K562 (cell line): ENCODE results near the gene CCL2. TPM values are rescaled to one million over a fixed set of nuclear protein-coding genes. Genes with fewer than 3 reads are reported as not detected.
A peak's percentile ranks its signal among the peaks of the same experiment; 100 is the strongest.

Source experiments
- ATAC-seq: fragments of 200-7000 bp; cut with Tn5 transposase; 3 replicates; pipeline ENCODE4 v1.9.1; 2020; ENCODE audit warnings: moderate library complexity
- BruUV-seq: library from RNA; stranded (reverse); fragments of 400-500 nt; replicated peaks from 2 replicates; lab custom pipeline; 2021; lab: Mats Ljungman, UMichigan
- CTCF ChIA-PET: fragments of 300-600 bp; formaldehyde crosslinking; extraction: SDS; loops from one replicate; lab custom pipeline; 2021; ENCODE audit warnings: low intra/inter-chr PET ratio; lab: Yijun Ruan, JAX
- POLR2A ChIA-PET: fragments of 300-600, 350-650 bp; sonication (Branson Sonifier 250); formaldehyde crosslinking; extraction: SDS; loops from one replicate; lab custom pipeline; 2021; ENCODE audit warnings: antibody characterized with exemption, inconsistent platforms; lab: Yijun Ruan, JAX
- DNase-seq, 4 experiments: peaks; one replicate each; pipeline versions ENCODE4 v3.0.0 to v3.0.0-alpha.2; 2011 to 2018; ENCODE audit warnings: low spot score in 3 of 4, mixed read lengths in 3 of 4; ENCODE audit errors: extremely low read depth in 1 of 4
- FAIRE-seq: peaks from 2 replicates; lab custom pipeline; 2011; peaks lifted over from hg19 to GRCh38; lab: Jason Lieb, UNC
- H2AFZ ChIP-seq: 2 replicates; pipeline ENCODE4 v1.6.0; 2011; ENCODE audit warnings: low read depth, low read length, control low read depth, inconsistent platforms
- H3K27ac ChIP-seq: fragments of 200-600 bp; 3 replicates; pipeline ENCODE4 v1.8.0; 2011; ENCODE audit warnings: low read depth, mild to moderate bottlenecking, control low read depth, inconsistent platforms, low read length, moderate library complexity, mixed read lengths; ENCODE audit errors: extremely low read depth
- H3K27me3 ChIP-seq, 2 experiments: fragments of 300-600 bp in 1 of 2; 2 replicates in 1 of 2; 3 replicates in 1 of 2; pipeline versions ENCODE4 v1.6.0 to v1.8.0; 2011; ENCODE audit warnings: inconsistent platforms in 2 of 2, low read length in 2 of 2, mild to moderate bottlenecking in 1 of 2, mixed read lengths in 1 of 2, moderate library complexity in 1 of 2; ENCODE audit not compliant: control insufficient read depth in 2 of 2, insufficient read depth in 2 of 2
- H3K36me3 ChIP-seq: fragments of 300-600 bp; 3 replicates; pipeline ENCODE4 v1.8.0; 2011; ENCODE audit warnings: mild to moderate bottlenecking, low read length, inconsistent platforms; ENCODE audit not compliant: control insufficient read depth, insufficient read depth
- H3K4me1 ChIP-seq, 2 experiments: fragments of 200-600 bp in 1 of 2; replicated peaks in 1 of 2; 2 replicates in 1 of 2; 3 replicates in 1 of 2; pipeline versions ENCODE4 v1.5.1 to v1.8.0; 2011; ENCODE audit warnings: inconsistent platforms in 2 of 2, low read length in 2 of 2, mild to moderate bottlenecking in 1 of 2, mixed read lengths in 1 of 2, moderate library complexity in 1 of 2; ENCODE audit not compliant: control insufficient read depth in 2 of 2, insufficient read depth in 2 of 2
- H3K4me2 ChIP-seq: 2 replicates; pipeline ENCODE4 v1.6.1; 2011; ENCODE audit warnings: low read length, control low read depth, inconsistent platforms, mixed read lengths; ENCODE audit not compliant: insufficient read depth
- H3K4me3 ChIP-seq: fragments of 200-600 bp; sonication (generic), shearing (Covaris generic); 2 replicates; pipeline ENCODE4 v1.5.1; 2016; ENCODE audit warnings: control low read depth, inconsistent platforms
- H3K79me2 ChIP-seq: fragments of 200-600 bp; 3 replicates; pipeline ENCODE4 v1.8.0; 2011; ENCODE audit warnings: low read length, inconsistent platforms; ENCODE audit not compliant: control insufficient read depth, insufficient read depth
- H3K9ac ChIP-seq, 2 experiments: 2 replicates each; pipeline versions ENCODE4 v1.6.0 to v1.6.1; 2011; ENCODE audit warnings: low read depth in 2 of 2, low read length in 2 of 2, control low read depth in 1 of 2, inconsistent platforms in 1 of 2, mild to moderate bottlenecking in 1 of 2, mixed read lengths in 1 of 2; ENCODE audit not compliant: insufficient read depth in 1 of 2
- H3K9me1 ChIP-seq: one replicate; pipeline ENCODE4 v1.6.0; 2011; ENCODE audit warnings: inconsistent platforms, mild to moderate bottlenecking, low read length, moderate library complexity; ENCODE audit not compliant: control insufficient read depth, insufficient read depth
- H3K9me3 ChIP-seq: replicated peaks from 2 replicates; pipeline ENCODE4 v1.5.1; 2011; ENCODE audit warnings: low read depth, low read length, inconsistent platforms; ENCODE audit not compliant: control insufficient read depth, insufficient read depth
- H4K20me1 ChIP-seq: replicated peaks from 2 replicates; pipeline ENCODE4 v1.6.1; 2011; ENCODE audit warnings: low read length, inconsistent platforms, mixed read lengths; ENCODE audit not compliant: control insufficient read depth, insufficient read depth
- GABPB1 ChIP-seq: sonication (generic); formaldehyde crosslinking; IDR thresholded peaks from 2 replicates; pipeline ENCODE4 v1.8.0; 2022; ENCODE audit warnings: mild to moderate bottlenecking, missing genetic modification reagents
- RBM25 ChIP-seq: fragments of 200-400 bp; formaldehyde crosslinking; IDR thresholded peaks from 2 replicates; pipeline ENCODE4 v1.6.1; 2018; ENCODE audit warnings: low read length, low read depth, moderate library complexity; ENCODE audit not compliant: severe bottlenecking
- REST ChIP-seq, 2 experiments: fragments of 450-650 bp; formaldehyde crosslinking in 1 of 2; IDR thresholded peaks; 2 replicates each; pipeline versions ENCODE4 v1.4.0 to v1.6.1; 2014 to 2020; ENCODE audit warnings: mild to moderate bottlenecking in 2 of 2, borderline replicate concordance in 1 of 2, low read depth in 1 of 2
- RUNX1 ChIP-seq: sonication (generic); IDR thresholded peaks from 2 replicates; pipeline ENCODE4 v1.6.1; 2016; ENCODE audit warnings: antibody characterized with exemption, low read depth
- ZFP36 ChIP-seq: fragments of 150-350 bp; IDR thresholded peaks from 2 replicates; pipeline ENCODE4 v1.6.1; 2018; ENCODE audit warnings: low read length, low read depth; ENCODE audit not compliant: partially characterized antibody
- ZNF212 ChIP-seq: fragments of 450-650 bp; formaldehyde crosslinking; IDR thresholded peaks from 2 replicates; pipeline ENCODE4 v1.4.0; 2020; ENCODE audit warnings: mild to moderate bottlenecking
- ZNF280A ChIP-seq: fragments of 450-650 bp; IDR thresholded peaks from 2 replicates; pipeline ENCODE4 v1.6.1; 2018; ENCODE audit warnings: mild to moderate bottlenecking, low read depth; ENCODE audit not compliant: partially characterized antibody
- WGBS: fragments of 100-300 bp; shearing (Covaris generic); methylation state at CpG from one replicate; pipeline ENCODE4 v1.1.6; 2016; ENCODE audit warnings: low coverage, mixed read lengths; ENCODE audit not compliant: insufficient coverage; ENCODE audit errors: missing lambda C conversion rate; 5-methylcytosine and 5-hydroxymethylcytosine counted together
- in situ Hi-C: fragments of 300-500 bp; cut with MboI; formaldehyde crosslinking; loops from 4 replicates; pipeline ENCODE4 v1.15.0; 2018; ENCODE audit warnings: inconsistent platforms, mixed read lengths
- intact Hi-C: fragments of 100-400 bp; cut with micrococcal nuclease; formaldehyde crosslinking; loops from 2 replicates; pipeline ENCODE4 v1.14.2; 2022
- polyA plus RNA-seq, 8 experiments: library from polyadenylated mRNA; depleted of rRNA in 4 of 8; stranded (reverse) in 5 of 8; unstranded in 3 of 8; fragments of >200 nt; fragmentation: Nextera tagmentation in 2 of 8; fragmentation: Illumina TruSeq in 1 of 8; extraction: Ambion mirVana in 2 of 8; extraction: Trizol in 1 of 8; gene quantifications; 2 replicates each; pipeline versions ENCODE4 v1.2.1 to v1.2.3, GENCODE V29; 2011 to 2014; ENCODE audit warnings: inconsistent platforms in 1 of 8, missing spikeins in 1 of 8
- total RNA-seq, 7 experiments: library from RNA; depleted of rRNA in 6 of 7; stranded (reverse); fragments of >200 nt in 6 of 7; fragmentation: Illumina TruSeq in 2 of 7; extraction: Trizol in 2 of 7; gene quantifications; 2 replicates each; pipeline versions ENCODE4 v1.2.1 to v1.2.3, GENCODE V29; 2011 to 2021; ENCODE audit warnings: low replicate concordance in 1 of 7
- TF ChIP-seq, protein P1 (sequence below): sonication (generic); formaldehyde crosslinking; IDR thresholded peaks from 2 replicates; pipeline ENCODE4 v1.9.0; 2022; ENCODE audit warnings: mild to moderate bottlenecking, missing genetic modification reagents
- TF ChIP-seq, protein P2 (sequence below): fragments of 250-450 bp; sonication (Bioruptor Pico); IDR thresholded peaks from 2 replicates; pipeline ENCODE4 v1.6.1; 2021; ENCODE audit warnings: mild to moderate bottlenecking

Gene CCL2
- total and polyA plus RNA-seq, 9 of the 15 experiments (the other 6 are each of a cell fraction or from before 2014, with no cell fraction given), result 0.54 to 5.4 (median 0.88) TPM

DNA sequence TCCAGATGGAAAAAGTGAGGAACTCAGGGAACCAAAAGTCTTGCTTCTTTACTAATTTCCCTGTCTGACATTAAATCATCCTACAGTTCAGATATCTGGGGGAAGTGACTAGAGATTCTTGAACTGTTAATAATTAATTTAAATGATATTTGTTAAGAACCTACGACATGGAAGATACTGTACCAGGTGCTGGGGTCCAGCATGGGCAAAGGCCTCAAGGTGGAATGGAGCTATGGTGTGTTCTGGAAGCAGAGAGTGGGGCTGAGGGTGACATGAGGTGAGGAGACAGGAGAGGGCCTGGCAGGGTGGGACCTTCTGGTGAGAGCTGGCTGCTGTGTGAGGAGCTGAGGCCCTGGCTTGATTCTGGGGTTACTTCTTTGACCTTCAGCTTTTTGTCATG lies 6.0 kb upstream of the CCL2 start (continued):
- TF ChIP-seq ZNF280A (no peak), ZNF212 (no peak)

GRCh38 chr17:34249478-34249877 lies 5.6 kb upstream of the CCL2 start:
- WGBS, result 11% methylated on average over 1 of the region's 1 CpG
- H3K27ac ChIP-seq, result no peak overlapping the region
- H3K4me3 ChIP-seq, result no peak overlapping the region
- ChIA-PET POLR2A (interaction anchor here (0.6 kb wide), 1 partner anchor 42 kb away, joined by 3 read pairs; no protein-coding TSS in a partner anchor), CTCF (no interaction called here)
- no peak overlapping the region for H3K9ac ChIP-seq
- DNase-seq, result no peak
- H3K4me2 ChIP-seq, result no peak overlapping the region
- no peaks in the 10 kb centered on the region for H3K79me2 ChIP-seq
- no peaks in the 10 kb centered on the region for H3K9me3 ChIP-seq
- peaks cover 7 to 11% of the 10 kb centered on the region in 2 experiments; a peak in 3 of 5 replicates for H3K4me1 ChIP-seq
- no peak for FAIRE-seq
- no peaks in the 10 kb centered on the region for H3K36me3 ChIP-seq
- in situ Hi-C loops, result no loop called here
- H4K20me1 ChIP-seq, result peaks cover 2% of the 10 kb centered on the region; the same call in 1 of the 2 replicates
- no peaks in the 10 kb centered on the region for H3K9me1 ChIP-seq
- no peak for ATAC-seq
- no TSS peak for BruUV-seq
- no peak overlapping the region for H2AFZ ChIP-seq
- intact Hi-C loops, result no loop called here
- H3K27me3 ChIP-seq, result peaks cover 0 to 3% of the 10 kb centered on the region in 2 experiments; a peak in 3 of 5 replicates
- TF ChIP-seq, protein P1, sequence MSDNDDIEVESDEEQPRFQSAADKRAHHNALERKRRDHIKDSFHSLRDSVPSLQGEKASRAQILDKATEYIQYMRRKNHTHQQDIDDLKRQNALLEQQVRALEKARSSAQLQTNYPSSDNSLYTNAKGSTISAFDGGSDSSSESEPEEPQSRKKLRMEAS (CRISPR knock-in tag), result no peak
- no peak for TF ChIP-seq GABPB1 (CRISPR knock-in tag)
- TF ChIP-seq, protein P2, sequence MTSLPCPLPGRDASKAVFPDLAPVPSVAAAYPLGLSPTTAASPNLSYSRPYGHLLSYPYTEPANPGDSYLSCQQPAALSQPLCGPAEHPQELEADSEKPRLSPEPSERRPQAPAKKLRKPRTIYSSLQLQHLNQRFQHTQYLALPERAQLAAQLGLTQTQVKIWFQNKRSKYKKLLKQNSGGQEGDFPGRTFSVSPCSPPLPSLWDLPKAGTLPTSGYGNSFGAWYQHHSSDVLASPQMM, result no peak
- no peak for TF ChIP-seq RUNX1
- TF ChIP-seq ZFP36, result peak; percentile 46
- TF ChIP-seq RBM25, result peak; percentile 63
- no peak for TF ChIP-seq REST (IDR thresholded peaks at IDR 0.05; ENCODE audit: borderline replicate concordance)
- TF ChIP-seq REST (CRISPR knock-in tag; IDR thresholded peaks at IDR 0.05; ENCODE audit: low read depth), result no peak
